Activated effector memory CD4-positive, alpha-beta T cell treated with anti-CD3 and anti-CD28 coated beads, Interleukin-2, amount 50 U/mL, for 16 hours (primary cell): ENCODE results near the gene CACNA2D3.

Experiments
- DNase-seq: peaks from one replicate; pipeline ENCODE4 v3.0.0-alpha.2; 2020

The CACNA2D3 gene

GRCh38 chr3:54780336-54780735, 658.0 kb downstream of the CACNA2D3 start:
- DNase-seq, result no peak

- DNase-seq, result no peak
Observed at GRCh38 chr3:54781728-54782127, 659.4 kb downstream of the CACNA2D3 start.

- DNase-seq, result no peak
Observed at GRCh38 chr3:54783611-54784010, 661.3 kb downstream of the CACNA2D3 start.

- DNase-seq, result no peak
Observed at GRCh38 chr3:54784021-54784420, 661.7 kb downstream of the CACNA2D3 start.

GRCh38 chr3:54785976-54786375, 663.6 kb downstream of the CACNA2D3 start:
- no peak for DNase-seq

- DNase-seq, result no peak
Observed at GRCh38 chr3:54790051-54790450, 667.7 kb downstream of the CACNA2D3 start.

GRCh38 chr3:54791501-54792156, 669.3 kb downstream of the CACNA2D3 start:
- no peak for DNase-seq

- no peak for DNase-seq
Observed at GRCh38 chr3:54792584-54792983, 670.2 kb downstream of the CACNA2D3 start.

- no peak for DNase-seq
Observed at GRCh38 chr3:54793171-54793570, 670.8 kb downstream of the CACNA2D3 start.

- DNase-seq, result no peak
Observed at GRCh38 chr3:54797111-54797510, 674.8 kb downstream of the CACNA2D3 start.

GRCh38 chr3:54800478-54800877, 678.1 kb downstream of the CACNA2D3 start:
- no peak for DNase-seq

GRCh38 chr3:54801977-54802376, 679.6 kb downstream of the CACNA2D3 start:
- DNase-seq, result no peak

- DNase-seq, result no peak
Observed at GRCh38 chr3:54810401-54810800, 688.0 kb downstream of the CACNA2D3 start.

GRCh38 chr3:54814224-54814623, 691.9 kb downstream of the CACNA2D3 start:
- DNase-seq, result no peak

GRCh38 chr3:54817628-54818027, 695.3 kb downstream of the CACNA2D3 start:
- DNase-seq, result no peak

GRCh38 chr3:54818486-54818885, 696.1 kb downstream of the CACNA2D3 start:
- DNase-seq, result no peak

- DNase-seq, result no peak
Observed at GRCh38 chr3:54818942-54819341, 696.6 kb downstream of the CACNA2D3 start.

- DNase-seq, result no peak
Observed at GRCh38 chr3:54819946-54820345, 697.6 kb downstream of the CACNA2D3 start.

- DNase-seq, result no peak
Observed at GRCh38 chr3:54822206-54822605, 699.9 kb downstream of the CACNA2D3 start.

- DNase-seq, result no peak
Observed at GRCh38 chr3:54826251-54826691, 703.9 kb downstream of the CACNA2D3 start.

GRCh38 chr3:54827056-54827687, 704.8 kb downstream of the CACNA2D3 start:
- DNase-seq, result no peak

- DNase-seq, result no peak
Observed at GRCh38 chr3:54827776-54828175, 705.4 kb downstream of the CACNA2D3 start.

- DNase-seq, result no peak
Observed at GRCh38 chr3:54830658-54831057, 708.3 kb downstream of the CACNA2D3 start.

- no peak for DNase-seq
Observed at GRCh38 chr3:54831112-54831511, 708.8 kb downstream of the CACNA2D3 start.

- DNase-seq, result no peak
Observed at GRCh38 chr3:54832876-54833275, 710.5 kb downstream of the CACNA2D3 start.
